Liver (tissue), 9 donors: ENCODE data around the gene CHST13. TPM values are rescaled to one million over a fixed set of nuclear protein-coding genes. Genes with fewer than 3 reads are reported as not detected.
A peak's percentile ranks its signal among the peaks of the same experiment; 100 is the strongest.

Source experiments
- DNase-seq: peaks from one replicate; pipeline ENCODE4 v3.0.0-alpha.2; 2017; ENCODE audit warnings: low spot score
- H3K27ac ChIP-seq, 2 donors: one replicate each; pipeline ENCODE4 v1.7.0; 2013; ENCODE audit warnings: inconsistent platforms in 2 of 2, low read length in 2 of 2, control low read depth in 1 of 2, low read depth in 1 of 2, mild to moderate bottlenecking in 1 of 2
- H3K27me3 ChIP-seq, 4 donors: one replicate each; pipeline versions ENCODE4 v1.6.1 to v1.7.0; 2013; ENCODE audit warnings: low read length in 3 of 4, inconsistent platforms in 1 of 4, mild to moderate bottlenecking in 1 of 4, moderate library complexity in 1 of 4; ENCODE audit not compliant: control insufficient read depth in 4 of 4, insufficient read depth in 4 of 4
- H3K36me3 ChIP-seq, 4 donors: one replicate each; pipeline versions ENCODE4 v1.6.1 to v1.7.0; 2013; ENCODE audit warnings: low read length in 3 of 4, mild to moderate bottlenecking in 3 of 4, low read depth in 1 of 4, moderate library complexity in 1 of 4; ENCODE audit not compliant: control insufficient read depth in 4 of 4, insufficient read depth in 3 of 4
- H3K4me1 ChIP-seq, 4 donors: one replicate each; pipeline versions ENCODE4 v1.6.1 to v1.7.0; 2013; ENCODE audit warnings: low read length in 3 of 4, mild to moderate bottlenecking in 3 of 4, moderate library complexity in 1 of 4; ENCODE audit not compliant: control insufficient read depth in 4 of 4, insufficient read depth in 4 of 4
- H3K4me3 ChIP-seq, 3 donors: one replicate each; pipeline versions ENCODE4 v1.6.1 to v1.7.0; 2013; ENCODE audit warnings: low read length in 3 of 3, control low read depth in 1 of 3, low read depth in 1 of 3, mild to moderate bottlenecking in 1 of 3
- H3K9ac ChIP-seq, 2 donors: one replicate each; pipeline ENCODE4 v1.7.0; 2013; ENCODE audit warnings: low read length in 2 of 2, mild to moderate bottlenecking in 2 of 2, moderate library complexity in 2 of 2, control low read depth in 1 of 2, low read depth in 1 of 2
- H3K9me3 ChIP-seq, 4 donors: one replicate each; pipeline versions ENCODE4 v1.6.1 to v1.7.0; 2013; ENCODE audit warnings: low read length in 3 of 4; ENCODE audit not compliant: control insufficient read depth in 4 of 4
- CTCF ChIP-seq: fragments of 150-350 bp; IDR thresholded peaks from 2 replicates; pipeline ENCODE4 v1.5.1; 2017; ENCODE audit warnings: improper control_type of control experiment, low read depth, low read length; ENCODE audit not compliant: missing input control
- EGR1 ChIP-seq, 2 donors: IDR thresholded peaks; 2 replicates each; pipeline ENCODE4 v1.6.1; 2016 to 2018; ENCODE audit warnings: antibody characterized with exemption in 2 of 2, low read depth in 2 of 2
- FOXA1 ChIP-seq: IDR thresholded peaks from 2 replicates; pipeline ENCODE4 v1.6.1; 2016; ENCODE audit warnings: antibody characterized with exemption
- FOXA2 ChIP-seq: IDR thresholded peaks from 2 replicates; pipeline ENCODE4 v1.6.1; 2016; ENCODE audit warnings: antibody characterized with exemption
- GABPA ChIP-seq, 2 donors: IDR thresholded peaks in 1 of 2; conservative IDR thresholded peaks in 1 of 2; 2 replicates each; pipeline ENCODE4 v1.6.1; 2016; ENCODE audit warnings: antibody characterized with exemption in 2 of 2, mild to moderate bottlenecking in 1 of 2, moderate library complexity in 1 of 2
- HNF4A ChIP-seq, 2 donors: conservative IDR thresholded peaks; 2 replicates each; pipeline ENCODE4 v1.6.1; 2016; ENCODE audit warnings: antibody characterized with exemption in 2 of 2, mild to moderate bottlenecking in 2 of 2
- HNF4G ChIP-seq: IDR thresholded peaks from 2 replicates; pipeline ENCODE4 v1.6.1; 2016; ENCODE audit warnings: antibody characterized with exemption
- JUND ChIP-seq, 2 donors: IDR thresholded peaks; 2 replicates each; pipeline ENCODE4 v1.6.1; 2016; ENCODE audit warnings: antibody characterized with exemption in 2 of 2
- MAX ChIP-seq: IDR thresholded peaks from 2 replicates; pipeline ENCODE4 v1.6.1; 2016; ENCODE audit warnings: antibody characterized with exemption
- RAD21 ChIP-seq, 2 donors: IDR thresholded peaks; 2 replicates each; pipeline ENCODE4 v1.6.1; 2016; ENCODE audit warnings: antibody characterized with exemption in 2 of 2, mild to moderate bottlenecking in 2 of 2
- RXRA ChIP-seq, 2 donors: IDR thresholded peaks; 2 replicates each; pipeline ENCODE4 v1.6.1; 2017 to 2018; ENCODE audit warnings: antibody characterized with exemption in 2 of 2, mild to moderate bottlenecking in 1 of 2
- SP1 ChIP-seq: IDR thresholded peaks from 2 replicates; pipeline ENCODE4 v1.6.1; 2018; ENCODE audit warnings: antibody characterized with exemption, mild to moderate bottlenecking
- TAF1 ChIP-seq: conservative IDR thresholded peaks from 2 replicates; pipeline ENCODE4 v1.6.1; 2016; ENCODE audit warnings: antibody characterized with exemption, mild to moderate bottlenecking
- YY1 ChIP-seq: IDR thresholded peaks from 2 replicates; pipeline ENCODE4 v1.6.1; 2016; ENCODE audit warnings: antibody characterized with exemption, mild to moderate bottlenecking
- ZBTB33 ChIP-seq: IDR thresholded peaks from 2 replicates; pipeline ENCODE4 v1.6.1; 2016; ENCODE audit warnings: antibody characterized with exemption
- WGBS: extraction: QIAGEN DNeasy Blood & Tissue Kit; methylation state at CpG from one replicate; pipeline ENCODE4 v1.1.7; 2013; 5-methylcytosine and 5-hydroxymethylcytosine counted together
- polyA plus RNA-seq, 2 donors: library from polyadenylated mRNA; stranded (reverse) in 1 of 2; unstranded in 1 of 2; fragments of 200-250 nt in 1 of 2; fragments of >200 nt in 1 of 2; fragmentation: Nextera tagmentation in 1 of 2; extraction: Ambion mirVana in 1 of 2; gene quantifications; one replicate each; pipeline versions ENCODE4 v1.2.1 to v1.2.3, GENCODE V29; 2013 to 2015
- total RNA-seq, 2 donors: library from RNA; depleted of rRNA; stranded (reverse); fragments of >200 nt; gene quantifications; one replicate each; pipeline ENCODE4 v1.2.3, GENCODE V29; 2014
- TF ChIP-seq, protein P1 (sequence below): IDR thresholded peaks from 2 replicates; pipeline ENCODE4 v1.6.1; 2016; ENCODE audit warnings: antibody characterized with exemption, mild to moderate bottlenecking
- TF ChIP-seq, protein P2 (sequence below): IDR thresholded peaks from 2 replicates; pipeline ENCODE4 v1.6.1; 2016; ENCODE audit warnings: antibody characterized with exemption
- donor health status: healthy.
- donor health status: healthy.
- donor health status: healthy.
- donor health status: healthy.
- donor health status: healthy.

The CHST13 gene
- total and polyA plus RNA-seq, 4 donors, result 19.7 to 39.1 (median 25.2) TPM

- 12% methylated on average over 58 of the region's 66 CpGs for WGBS
- no peaks in the 10 kb centered on the region for H3K36me3 ChIP-seq
- H3K4me3 ChIP-seq, result peak overlapping the region; percentile 55 to 85 (median 58)
- TF ChIP-seq RAD21 (IDR thresholded peaks at IDR 0.05) (peak in 1 of 2 donors; percentile 6), YY1 (peak; percentile 4), ZBTB33 (no peak), RXRA (IDR thresholded peaks at IDR 0.05) (peak in 1 of 2 donors; percentile 7), EGR1 (IDR thresholded peaks at IDR 0.05; ENCODE audit: low read depth in 2 of 2) (no peak), SP1 (peak; percentile 28)
- TF ChIP-seq, protein P1, sequence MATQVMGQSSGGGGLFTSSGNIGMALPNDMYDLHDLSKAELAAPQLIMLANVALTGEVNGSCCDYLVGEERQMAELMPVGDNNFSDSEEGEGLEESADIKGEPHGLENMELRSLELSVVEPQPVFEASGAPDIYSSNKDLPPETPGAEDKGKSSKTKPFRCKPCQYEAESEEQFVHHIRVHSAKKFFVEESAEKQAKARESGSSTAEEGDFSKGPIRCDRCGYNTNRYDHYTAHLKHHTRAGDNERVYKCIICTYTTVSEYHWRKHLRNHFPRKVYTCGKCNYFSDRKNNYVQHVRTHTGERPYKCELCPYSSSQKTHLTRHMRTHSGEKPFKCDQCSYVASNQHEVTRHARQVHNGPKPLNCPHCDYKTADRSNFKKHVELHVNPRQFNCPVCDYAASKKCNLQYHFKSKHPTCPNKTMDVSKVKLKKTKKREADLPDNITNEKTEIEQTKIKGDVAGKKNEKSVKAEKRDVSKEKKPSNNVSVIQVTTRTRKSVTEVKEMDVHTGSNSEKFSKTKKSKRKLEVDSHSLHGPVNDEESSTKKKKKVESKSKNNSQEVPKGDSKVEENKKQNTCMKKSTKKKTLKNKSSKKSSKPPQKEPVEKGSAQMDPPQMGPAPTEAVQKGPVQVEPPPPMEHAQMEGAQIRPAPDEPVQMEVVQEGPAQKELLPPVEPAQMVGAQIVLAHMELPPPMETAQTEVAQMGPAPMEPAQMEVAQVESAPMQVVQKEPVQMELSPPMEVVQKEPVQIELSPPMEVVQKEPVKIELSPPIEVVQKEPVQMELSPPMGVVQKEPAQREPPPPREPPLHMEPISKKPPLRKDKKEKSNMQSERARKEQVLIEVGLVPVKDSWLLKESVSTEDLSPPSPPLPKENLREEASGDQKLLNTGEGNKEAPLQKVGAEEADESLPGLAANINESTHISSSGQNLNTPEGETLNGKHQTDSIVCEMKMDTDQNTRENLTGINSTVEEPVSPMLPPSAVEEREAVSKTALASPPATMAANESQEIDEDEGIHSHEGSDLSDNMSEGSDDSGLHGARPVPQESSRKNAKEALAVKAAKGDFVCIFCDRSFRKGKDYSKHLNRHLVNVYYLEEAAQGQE, result peak; percentile 30
- H3K4me1 ChIP-seq, result peaks cover 3 to 38% (median 26%) of the 10 kb centered on the region in 4 donors
- DNase-seq, result no peak
- no peaks in the 10 kb centered on the region for H3K27me3 ChIP-seq
- H3K9me3 ChIP-seq, result no peaks in the 10 kb centered on the region
- peak overlapping the region; percentile 61 to 95 for H3K9ac ChIP-seq
- H3K27ac ChIP-seq, result peak overlapping the region; percentile 95
Observed at GRCh38 chr3:126476166-126477060, 47.5 kb upstream of the CHST13 start.

GRCh38 chr3:126477061-126477380 lies 46.9 kb upstream of the CHST13 start:
- Histone ChIP-seq H3K4me3 (no peak overlapping the region), H3K27ac (peak overlapping the region in 1 of 2 donors; percentile 22), H3K9ac (no peak overlapping the region), H3K4me1 (peaks cover 7 to 40% (median 29%) of the 10 kb centered on the region in 4 donors), H3K36me3 (no peaks in the 10 kb centered on the region), H3K9me3 (no peaks in the 10 kb centered on the region), H3K27me3 (no peaks in the 10 kb centered on the region)
- WGBS, result 75% methylated on average over 4 of the region's 4 CpGs
- no peak for TF ChIP-seq SP1
- no peak for TF ChIP-seq YY1
- no peak for TF ChIP-seq MAX
- TF ChIP-seq TAF1, result no peak
- no peak for TF ChIP-seq ZBTB33
- TF ChIP-seq, protein P2, sequence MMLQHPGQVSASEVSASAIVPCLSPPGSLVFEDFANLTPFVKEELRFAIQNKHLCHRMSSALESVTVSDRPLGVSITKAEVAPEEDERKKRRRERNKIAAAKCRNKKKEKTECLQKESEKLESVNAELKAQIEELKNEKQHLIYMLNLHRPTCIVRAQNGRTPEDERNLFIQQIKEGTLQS, result no peak
- no peak for TF ChIP-seq FOXA2
- TF ChIP-seq GABPA (IDR thresholded peaks at IDR 0.05 in 1 of 2, conservative IDR thresholded peaks at IDR 0.05 in 1 of 2), result no peak
- no peak for TF ChIP-seq HNF4G
- no peak for TF ChIP-seq RXRA (IDR thresholded peaks at IDR 0.05)
- TF ChIP-seq FOXA1, result no peak
- no peak for TF ChIP-seq JUND (IDR thresholded peaks at IDR 0.05)
- TF ChIP-seq HNF4A (conservative IDR thresholded peaks at IDR 0.05), result no peak
- TF ChIP-seq CTCF, result no peak
- DNase-seq, result no peak
